Right ventricle myocardium superior (tissue), 1 donor: ENCODE measurements around the gene PDE10A. TPM values are rescaled to one million over a fixed set of nuclear protein-coding genes. Genes with fewer than 3 reads are reported as not detected.

Experiments used
- ATAC-seq: fragments of 200-7000 bp; cut with Tn5 transposase; one replicate; pipeline ENCODE4 v1.9.1; 2020; ENCODE audit warnings: mild to moderate bottlenecking; ENCODE audit not compliant: poor library complexity
- DNase-seq: peaks from one replicate; pipeline ENCODE4 v3.0.0-alpha.2; 2020
- intact Hi-C: fragments of 100-400 bp; cut with DNase I; formaldehyde crosslinking; loops from one replicate; pipeline ENCODE4 v1.11.2; 2022
- total RNA-seq: library from RNA; stranded (reverse); fragmentation: NEBNext Ultra II Directional; extraction: Animal tissue kit (Norgen Biotek cat#: 25700); gene quantifications from one replicate; pipeline ENCODE4 v1.2.1, GENCODE V29; 2021
- donor health status: DM: no; HTN: yes; CAD: no; lungs with severe emphysema.

The PDE10A gene
- total RNA-seq, 1 donor from 2014 or later, result 11.6 TPM

- ATAC-seq (peak; percentile 21), DNase-seq (peak; percentile 62)
- intact Hi-C loops, result loop anchor here (10.0 kb wide), 1 partner anchor 215 kb away; no protein-coding TSS in a partner anchor
Observed at GRCh38 chr6:165659945-165660856, 2.8 kb downstream of the PDE10A start.

DNA sequence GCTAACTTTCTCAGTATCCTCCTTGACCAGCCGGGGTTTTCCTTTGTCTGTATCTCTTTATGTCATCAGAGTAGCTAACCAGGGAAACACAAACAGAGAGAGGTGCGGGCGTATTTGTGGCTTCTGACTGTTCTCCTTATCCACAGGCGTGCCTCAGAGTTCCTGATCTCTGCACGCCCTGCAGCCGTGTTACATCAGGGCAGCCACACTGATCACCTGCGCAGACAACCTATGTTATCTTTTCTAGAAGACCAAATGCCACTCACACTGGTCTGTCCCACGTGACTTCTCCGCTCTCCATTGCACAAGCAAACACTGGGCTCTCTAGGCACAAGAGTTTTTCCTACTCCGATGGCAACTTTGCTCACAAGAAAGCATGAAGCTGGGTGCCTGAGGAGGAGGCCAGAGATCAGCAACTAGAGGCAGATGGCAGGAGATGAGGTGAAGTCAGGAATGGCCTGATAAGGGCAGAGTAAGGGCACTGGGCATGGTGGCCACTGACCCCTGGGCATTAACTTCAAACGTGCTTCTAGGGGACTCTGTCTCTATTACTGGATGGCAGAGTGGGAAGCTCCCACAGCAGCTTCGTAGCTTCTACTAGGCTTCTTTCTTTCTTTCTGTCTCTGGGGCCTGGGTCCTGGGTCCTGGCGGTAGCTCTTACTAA is 4.5 kb downstream of the PDE10A start:
- ATAC-seq (no peak), DNase-seq (no peak)
- intact Hi-C loops, result no loop called here

- DNase-seq (no peak), ATAC-seq (no peak)
- intact Hi-C loops, result no loop called here
Observed at GRCh38 chr6:165657325-165657680, 5.7 kb downstream of the PDE10A start.

DNA sequence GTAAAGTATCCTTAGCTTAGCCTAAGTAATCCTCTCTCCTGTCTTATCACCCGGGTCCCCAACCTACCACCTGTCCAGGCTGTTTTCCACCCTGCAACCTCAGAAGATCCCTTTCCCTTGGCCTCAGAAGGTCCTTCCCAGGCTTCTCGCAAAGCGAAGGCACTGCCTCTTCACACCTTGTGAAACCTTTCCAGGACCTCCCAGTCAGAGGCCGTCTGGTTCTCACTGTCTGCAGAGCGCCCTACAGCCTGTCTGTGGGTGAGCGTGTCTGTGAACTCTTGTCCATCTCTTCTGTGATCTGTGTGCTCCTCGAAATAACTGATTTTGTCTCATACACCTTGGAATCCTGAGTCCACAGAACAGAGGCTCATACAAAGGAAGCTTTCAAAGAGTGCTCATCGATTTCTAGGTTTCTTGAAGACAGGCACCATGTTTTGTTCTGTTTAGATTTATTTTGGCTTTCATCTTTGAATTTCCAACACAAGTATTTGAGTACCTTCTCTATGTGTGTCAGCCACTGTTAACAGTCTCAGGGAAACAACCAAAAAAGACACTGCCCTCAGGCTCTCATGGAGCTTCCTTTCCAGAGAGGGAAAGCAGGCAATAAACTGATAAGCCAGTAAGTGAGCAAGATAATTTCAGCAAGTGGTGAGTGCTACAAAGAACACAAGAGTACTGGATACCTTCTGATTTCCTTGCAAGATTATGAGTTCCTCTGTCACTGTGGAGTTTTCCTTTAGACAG is 6.3 kb downstream of the PDE10A start:
- no peak for DNase-seq
- ATAC-seq, result no peak
- intact Hi-C loops, result no loop called here

GRCh38 chr6:165655191-165655590 is 7.8 kb downstream of the PDE10A start:
- intact Hi-C loops, result no loop called here
- ATAC-seq, result no peak

DNA sequence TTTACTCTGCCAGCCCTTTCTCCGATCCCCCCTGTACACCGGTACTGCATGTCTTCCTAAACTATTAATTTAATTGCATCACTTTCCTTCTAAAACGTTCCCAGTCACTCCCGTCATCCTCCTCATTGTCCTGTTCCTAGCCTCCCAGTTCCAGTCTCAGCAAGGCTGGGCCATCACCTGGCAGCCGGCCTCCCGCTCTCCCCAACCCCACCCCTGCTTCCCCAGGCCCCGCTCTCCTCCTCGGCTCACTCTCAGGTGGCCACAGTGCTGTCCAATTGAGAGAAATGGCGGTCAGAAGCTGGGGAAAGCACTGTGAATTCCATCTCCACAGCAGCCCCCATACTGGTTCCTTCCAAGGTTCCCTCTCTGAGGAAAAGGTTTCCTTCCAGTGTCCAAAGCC is 8.9 kb downstream of the PDE10A start:
- DNase-seq, result no peak
- intact Hi-C loops, result no loop called here
- no peak for ATAC-seq

More at GRCh38 chr6:165655191-165655590, 7.8 kb downstream of the PDE10A start:
- no peak for DNase-seq

GRCh38 chr6:165653607-165654006 is 9.4 kb downstream of the PDE10A start:
- DNase-seq (no peak), ATAC-seq (no peak)
- intact Hi-C loops, result no loop called here

DNA sequence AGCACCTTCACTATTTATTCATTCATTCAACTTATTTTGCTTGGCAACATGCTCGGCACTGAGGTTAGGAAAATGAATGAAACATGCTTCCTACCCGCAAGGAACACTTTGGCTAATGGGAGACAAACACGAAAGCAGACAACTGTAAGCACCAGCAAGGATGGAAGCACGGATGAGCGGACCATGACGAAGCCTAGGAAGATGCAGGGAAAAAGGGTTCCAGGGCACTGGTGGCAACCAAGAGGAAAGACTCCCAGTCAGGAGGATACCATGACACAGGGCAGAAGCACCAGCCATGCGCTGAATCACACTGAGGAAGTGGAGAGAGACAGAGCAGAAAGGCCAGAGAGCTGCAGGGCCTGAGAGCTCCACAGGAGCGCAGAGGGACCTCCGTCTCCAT is 9.8 kb downstream of the PDE10A start:
- intact Hi-C loops, result no loop called here
- DNase-seq (no peak), ATAC-seq (no peak)

- no peak for ATAC-seq
- no peak for DNase-seq
- intact Hi-C loops, result no loop called here
Observed at GRCh38 chr6:165652766-165653165, 10.3 kb downstream of the PDE10A start.

DNA sequence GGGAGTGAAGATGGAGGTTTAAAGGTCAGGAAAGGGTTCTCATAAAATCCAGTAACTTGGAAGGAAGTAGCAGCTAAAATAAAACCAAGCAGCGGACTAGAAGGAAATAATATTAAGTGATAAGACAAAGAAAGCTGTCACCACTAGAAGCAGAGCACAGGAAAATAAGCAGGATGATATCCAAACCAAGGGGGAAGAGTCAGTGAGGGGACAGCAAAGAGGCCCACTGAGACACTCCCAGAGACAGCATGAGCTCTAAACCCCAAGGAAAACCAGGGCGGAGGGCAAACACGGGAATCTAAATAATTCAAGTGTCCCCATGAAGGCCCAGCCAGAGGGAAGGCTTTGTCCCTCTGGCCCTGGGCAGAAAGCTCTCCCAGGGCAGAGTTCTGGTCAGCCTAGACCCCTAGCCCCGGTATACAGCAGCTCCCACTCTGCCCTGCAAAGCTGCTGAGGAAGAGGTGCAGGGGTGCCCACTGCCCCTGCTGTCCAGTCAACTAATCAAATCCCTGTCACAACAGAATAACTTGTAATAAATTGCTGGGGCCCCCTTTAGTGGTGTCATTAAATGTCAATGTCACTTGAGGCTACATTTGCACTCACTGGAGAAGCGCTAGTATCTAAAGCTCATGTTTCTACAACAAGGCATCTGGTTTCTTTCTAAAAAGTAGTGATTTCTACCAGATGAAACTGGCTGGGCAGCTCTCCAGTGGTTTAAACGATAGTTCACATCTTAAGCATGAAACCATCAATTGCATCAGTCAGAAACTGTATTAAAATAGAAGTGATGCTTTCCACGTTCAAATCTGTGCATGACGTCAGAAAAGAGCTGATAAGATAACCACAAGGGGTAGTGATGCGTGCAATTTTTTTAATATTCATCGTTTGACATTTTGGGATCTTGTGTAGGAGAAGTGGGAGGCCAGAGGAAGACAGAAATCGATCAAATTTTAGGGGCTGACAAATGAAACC is 13.6 kb downstream of the PDE10A start:
- intact Hi-C loops, result no loop called here
- ATAC-seq, result peak; percentile 70
- DNase-seq, result no peak

DNA sequence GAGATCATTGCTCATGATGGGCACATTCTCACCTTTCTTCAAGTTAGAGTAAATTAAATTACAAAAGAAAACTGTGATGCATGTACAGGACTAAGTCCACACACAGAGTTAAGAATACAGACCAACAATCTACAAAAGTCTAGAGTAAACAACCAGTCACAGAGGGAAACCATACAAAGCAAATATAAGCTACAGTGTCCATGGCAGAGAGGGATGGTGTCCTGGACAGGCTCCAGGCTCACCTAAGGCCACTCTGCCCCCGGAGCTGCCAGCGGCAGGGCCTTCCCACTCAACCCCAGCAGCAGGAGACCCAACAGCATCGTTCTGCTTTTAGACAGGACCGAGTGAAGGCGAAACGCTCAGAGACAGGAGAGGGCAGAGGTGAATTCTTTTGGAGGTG is 16.0 kb downstream of the PDE10A start:
- DNase-seq, result no peak

DNA sequence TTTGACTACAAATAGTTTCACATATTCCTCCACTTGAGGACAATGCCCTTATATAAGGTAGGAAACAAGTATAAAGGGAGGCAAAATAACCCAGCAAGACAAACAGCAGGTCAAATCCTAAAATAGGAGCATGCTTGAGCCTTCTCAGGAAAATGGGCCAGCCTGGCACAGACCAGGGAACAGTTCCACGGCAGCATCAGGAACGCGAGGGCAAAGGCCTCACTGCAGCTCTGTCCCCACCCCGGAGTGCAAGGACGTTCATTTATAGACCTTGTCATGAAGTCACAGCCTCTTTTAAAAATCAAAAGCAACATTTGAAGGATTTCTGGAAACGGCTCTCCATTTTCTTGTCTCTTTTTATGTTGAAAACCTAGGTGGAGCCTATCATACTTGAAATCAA is 17.1 kb downstream of the PDE10A start:
- ATAC-seq (peak; percentile 58), DNase-seq (no peak)
- intact Hi-C loops, result no loop called here

More for the DNA sequence above, 16.0 kb downstream of the PDE10A start:
- no peak for ATAC-seq
- intact Hi-C loops, result no loop called here

DNA sequence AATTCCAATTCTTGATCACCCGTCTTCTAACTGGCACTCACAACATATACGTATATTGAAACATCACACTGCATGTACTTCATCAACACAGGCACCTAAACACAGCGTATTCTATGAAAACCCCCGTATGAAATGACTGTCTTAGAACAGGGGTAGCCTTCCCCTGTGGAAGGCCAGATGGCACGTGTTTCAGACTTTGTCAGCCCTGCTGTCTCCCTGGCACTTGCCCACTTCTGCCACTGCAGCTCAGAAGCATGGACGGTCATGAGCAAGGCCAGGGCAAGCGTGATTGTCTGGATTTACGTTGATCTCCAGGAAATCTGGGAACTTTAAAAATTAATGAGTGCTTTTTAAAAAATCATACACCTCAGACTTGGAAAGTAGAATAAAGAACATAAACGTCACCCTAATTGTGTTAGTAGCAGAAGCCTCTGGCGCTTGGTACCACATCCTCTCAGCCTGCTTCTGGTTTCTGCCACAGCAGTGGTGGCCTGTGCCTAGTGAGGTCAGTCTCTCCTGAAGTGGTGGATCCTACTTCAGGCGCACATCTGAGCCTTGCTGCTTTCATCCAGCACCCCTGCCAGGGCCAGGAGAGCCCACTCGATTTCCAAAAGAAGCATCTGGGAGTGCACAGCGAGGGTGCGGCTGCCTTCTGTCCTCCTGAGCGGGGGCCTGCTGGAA is 18.3 kb downstream of the PDE10A start:
- DNase-seq (no peak), ATAC-seq (no peak)
- intact Hi-C loops, result no loop called here

DNA sequence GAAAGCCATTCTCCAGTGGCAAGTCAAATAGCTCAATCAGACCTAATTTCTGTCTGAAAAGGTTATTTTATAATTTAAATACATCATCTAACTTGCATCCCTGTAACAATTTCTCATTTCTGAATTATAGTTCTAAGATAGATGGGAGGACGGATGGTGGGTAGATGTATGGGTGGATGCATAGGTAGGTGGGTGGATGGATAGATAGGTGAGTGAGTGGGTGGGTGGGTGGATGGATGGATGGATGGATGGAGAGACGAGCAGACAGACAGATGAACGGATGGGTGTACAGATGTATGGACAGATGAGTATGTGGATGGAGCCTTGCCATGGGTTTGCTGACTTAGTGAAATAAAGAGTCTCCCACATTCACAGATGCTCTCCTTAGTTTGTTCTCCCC is 20.0 kb downstream of the PDE10A start:
- DNase-seq (no peak), ATAC-seq (no peak)
- intact Hi-C loops, result no loop called here

DNA sequence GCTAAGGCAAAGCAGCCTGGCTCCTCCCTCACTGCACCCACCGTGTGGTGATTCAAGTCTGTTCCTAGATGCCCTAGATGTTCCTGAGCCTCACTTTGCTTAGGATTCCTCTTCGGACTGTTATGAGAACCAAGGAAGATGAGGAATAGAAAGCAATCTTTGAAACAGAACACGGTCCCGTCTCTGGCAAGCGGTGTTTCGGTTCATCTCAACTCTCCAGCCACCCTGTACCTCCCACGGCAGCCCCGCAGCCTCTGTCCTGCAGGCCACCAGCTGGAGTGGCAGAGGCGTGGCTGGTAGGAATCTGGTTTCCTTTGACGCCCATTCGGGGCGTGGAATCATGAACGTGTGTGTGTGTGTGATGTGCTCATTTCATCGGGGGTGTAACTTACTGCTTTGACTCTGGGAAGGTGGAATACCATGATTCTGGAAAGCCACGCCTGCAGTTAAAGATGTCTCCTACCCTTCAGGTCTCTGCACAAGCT is 21.3 kb downstream of the PDE10A start:
- ATAC-seq, result no peak
- DNase-seq, result no peak
- intact Hi-C loops, result no loop called here

DNA sequence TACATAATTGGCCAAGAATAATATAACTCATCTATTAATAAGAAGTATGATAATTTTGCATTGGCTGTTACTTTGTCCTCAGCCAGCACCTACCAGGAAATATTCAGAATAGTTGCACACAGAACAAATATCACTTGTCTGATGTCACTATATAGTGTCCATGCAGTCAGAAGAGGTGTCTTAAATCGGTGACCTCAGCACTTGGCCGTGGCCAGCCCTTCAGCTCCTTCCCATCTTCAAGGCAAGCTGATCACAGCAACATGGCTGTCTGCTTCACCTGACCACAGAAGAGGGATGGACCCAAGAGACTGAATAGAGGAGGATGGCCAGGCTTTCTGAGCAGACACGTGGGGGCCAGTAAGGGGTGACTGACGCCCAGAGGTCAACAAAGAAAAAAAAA is 22.2 kb downstream of the PDE10A start:
- intact Hi-C loops, result no loop called here
- ATAC-seq (no peak), DNase-seq (no peak)

DNA sequence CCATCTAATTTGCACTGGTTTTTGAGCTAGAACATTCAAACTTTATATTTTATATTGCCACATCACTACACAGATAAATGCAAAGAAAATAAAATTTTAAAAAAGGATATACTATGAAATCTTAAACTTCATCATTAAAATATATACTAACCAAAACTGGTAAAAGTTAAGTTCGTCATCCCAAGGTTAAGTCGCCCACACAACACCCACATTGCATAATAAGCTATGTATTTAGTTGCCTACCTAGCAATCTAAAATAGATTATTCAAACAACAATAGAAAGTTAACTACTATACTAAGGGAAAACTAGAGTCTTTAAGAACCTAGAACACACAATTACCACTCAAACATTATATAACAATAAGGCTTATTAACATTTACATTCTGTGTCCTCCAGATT is 24.5 kb downstream of the PDE10A start:
- no peak for DNase-seq
- intact Hi-C loops, result no loop called here
- ATAC-seq, result no peak

DNA sequence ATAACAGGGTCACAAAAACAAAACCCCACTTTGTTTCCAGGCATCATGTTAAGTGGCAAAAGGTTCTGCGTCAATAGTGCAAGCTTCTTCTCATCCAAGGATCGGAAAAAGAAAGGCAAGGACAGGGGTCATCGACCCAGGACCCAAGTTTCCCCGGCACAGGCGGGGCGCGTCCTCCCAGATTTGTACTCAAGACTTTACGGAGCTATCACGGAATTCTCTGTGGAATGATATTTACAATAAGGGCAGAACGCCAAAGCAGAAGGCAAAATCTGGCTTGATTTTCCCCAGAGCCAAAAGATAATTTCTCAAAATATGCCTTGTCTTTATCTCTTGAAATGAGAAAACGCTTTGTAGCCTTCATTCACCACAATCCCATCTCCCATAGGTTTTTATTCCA is 25.5 kb downstream of the PDE10A start:
- peak; percentile 30 for ATAC-seq
- intact Hi-C loops, result no loop called here

More for the DNA sequence above, 25.5 kb downstream of the PDE10A start:
- no peak for DNase-seq
